DMS153 treated with DMSO at 0.1 percent for 48 hours (cell line): ENCODE measurements around the gene ELAVL1.

Source experiments
- DNase-seq: peaks from one replicate; lab custom pipeline; 2025; ENCODE audit not compliant: unreplicated experiment; lab: John Stamatoyannopoulos, UW

ELAVL1 gene

DNA sequence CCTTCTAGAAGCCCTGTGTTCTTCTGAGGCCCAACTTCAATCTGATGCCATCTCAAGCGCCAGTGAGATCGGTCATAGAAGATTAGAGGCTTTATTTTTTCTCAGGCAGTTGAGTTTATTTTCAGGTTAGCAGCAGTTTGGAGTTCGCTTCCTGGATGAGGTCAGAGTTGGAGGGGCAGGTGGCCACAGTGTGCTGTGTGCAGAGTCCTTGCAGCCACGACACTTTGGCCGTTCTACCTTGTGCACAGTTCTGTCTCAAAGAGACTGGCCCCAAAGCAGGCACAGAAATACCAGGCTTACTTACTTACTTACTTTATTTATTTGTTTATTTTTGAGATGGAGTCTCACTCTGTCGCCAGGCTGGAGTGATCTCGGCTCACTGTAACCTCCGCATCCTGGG, 15.9 kb upstream of the ELAVL1 start:
- no peak for DNase-seq

- DNase-seq: no peak
These were observed 15.2 kb upstream of the ELAVL1 start for GRCh38 chr19:8020681-8021080.

DNA sequence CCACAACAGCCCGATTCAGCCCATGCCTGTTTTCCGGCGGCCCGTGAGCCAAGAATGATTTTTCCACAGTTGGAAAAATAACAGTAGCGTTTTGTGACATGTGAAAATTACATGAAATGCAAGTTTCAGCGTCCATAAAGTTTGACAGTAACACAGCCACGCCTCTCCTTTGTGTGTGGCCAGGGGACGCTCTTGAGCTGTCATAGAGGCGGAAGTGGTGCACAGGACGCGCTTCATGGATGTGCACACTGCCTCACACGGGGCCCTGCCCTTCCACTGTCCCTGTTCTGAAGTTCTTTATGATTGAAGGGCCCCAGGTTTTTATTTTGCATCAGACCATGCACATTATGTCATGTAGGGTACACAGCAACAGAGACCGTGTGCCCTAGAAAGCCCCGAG, 12.4 kb upstream of the ELAVL1 start:
- no peak for DNase-seq

- no peak for DNase-seq
These were observed 523 bp downstream of the ELAVL1 start for GRCh38 chr19:8004723-8005513.

DNA sequence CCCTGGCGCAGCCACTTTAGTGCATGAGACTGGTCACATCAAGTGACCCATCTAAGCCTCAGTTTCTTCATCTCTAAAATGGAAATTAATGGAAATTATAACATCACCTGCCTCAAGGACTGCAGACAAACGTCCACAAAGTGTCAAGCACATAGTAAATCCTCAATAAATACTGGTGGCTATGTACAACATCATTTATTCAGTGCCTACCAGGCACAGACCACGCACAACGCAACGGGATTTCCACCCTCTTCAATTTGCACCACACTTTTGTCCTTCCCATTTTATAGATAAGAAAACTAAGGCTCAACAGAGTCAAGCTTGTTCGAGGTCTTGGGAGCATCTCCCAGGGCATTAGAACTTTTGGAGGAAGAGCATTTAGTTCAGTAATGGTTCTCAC, 1.4 kb downstream of the ELAVL1 start:
- DNase-seq: no peak

GRCh38 chr19:8001995-8002849, 3.2 kb downstream of the ELAVL1 start:
- peak; percentile 55 for DNase-seq

GRCh38 chr19:8001651-8001994, 3.8 kb downstream of the ELAVL1 start:
- no peak for DNase-seq

- DNase-seq: no peak
These were observed 5.0 kb downstream of the ELAVL1 start for GRCh38 chr19:8000298-8001038.

DNA sequence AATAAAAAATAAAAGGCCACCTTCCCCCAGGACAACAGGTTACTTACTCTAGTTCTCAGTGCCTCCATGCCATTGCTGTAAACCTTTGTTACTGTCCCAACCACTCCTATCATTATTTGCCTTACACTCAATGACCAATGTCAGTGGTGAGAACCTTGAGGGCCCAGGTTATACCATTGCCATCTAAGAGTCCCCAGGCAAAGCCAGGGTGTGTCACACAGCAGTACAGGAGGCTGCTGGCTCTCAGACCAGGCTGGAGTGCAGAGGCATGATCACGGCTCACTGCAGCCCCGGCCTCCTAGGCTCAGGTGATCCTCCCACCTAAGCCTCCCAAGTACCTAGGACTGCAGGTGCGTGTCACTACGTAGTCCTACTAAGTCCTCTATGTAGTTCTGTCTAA, 6.1 kb downstream of the ELAVL1 start:
- no peak for DNase-seq

DNA sequence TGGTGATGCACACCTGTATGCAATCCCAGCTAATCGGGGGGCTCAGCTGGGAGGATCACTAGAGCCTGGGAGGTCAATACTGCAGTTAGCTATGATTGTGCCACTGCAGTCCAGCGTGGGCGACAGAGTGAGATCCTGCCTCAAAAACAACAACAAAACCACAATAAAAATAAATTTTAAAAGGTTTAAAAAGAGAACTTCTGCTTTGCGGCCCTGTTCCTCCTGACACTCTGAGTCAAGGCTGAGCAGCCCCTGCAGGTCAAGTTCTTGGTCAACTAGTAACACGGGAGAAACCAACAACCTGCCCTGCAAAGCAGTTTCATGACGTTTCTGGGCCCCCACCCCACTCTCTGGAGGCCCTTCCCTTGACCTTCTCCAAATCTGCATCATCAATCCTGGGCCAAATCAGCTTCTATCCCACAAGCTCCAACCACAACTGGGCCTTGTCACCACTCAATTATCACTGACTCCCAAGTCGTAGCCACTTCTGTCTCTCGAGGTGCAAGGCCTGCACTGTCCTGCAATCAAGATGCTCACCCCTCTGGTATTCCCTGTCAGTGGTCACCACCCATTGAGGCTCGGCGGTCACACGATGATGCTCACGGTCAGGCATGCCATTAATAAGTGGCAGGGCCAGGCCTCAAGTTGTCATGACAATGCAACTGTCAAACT, 7.5 kb downstream of the ELAVL1 start:
- DNase-seq: no peak

DNA sequence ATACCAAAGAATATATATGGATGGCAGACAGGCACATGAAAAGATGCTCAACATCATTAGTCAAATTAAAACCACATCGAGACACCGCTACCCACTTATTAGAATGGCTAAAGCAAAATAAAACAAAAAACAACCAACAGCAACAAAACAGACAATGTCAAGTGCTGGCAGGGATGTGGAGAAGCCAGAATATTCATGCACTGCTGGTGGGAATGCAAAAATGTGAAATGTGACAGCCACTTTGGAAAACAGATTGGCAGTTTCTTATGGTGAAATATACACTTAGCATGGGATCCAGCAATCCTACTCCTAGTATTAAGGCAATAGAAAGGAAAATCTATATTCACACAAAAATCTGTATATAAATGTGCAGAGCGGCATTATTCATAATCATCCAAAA, 8.6 kb downstream of the ELAVL1 start:
- DNase-seq: no peak

DNA sequence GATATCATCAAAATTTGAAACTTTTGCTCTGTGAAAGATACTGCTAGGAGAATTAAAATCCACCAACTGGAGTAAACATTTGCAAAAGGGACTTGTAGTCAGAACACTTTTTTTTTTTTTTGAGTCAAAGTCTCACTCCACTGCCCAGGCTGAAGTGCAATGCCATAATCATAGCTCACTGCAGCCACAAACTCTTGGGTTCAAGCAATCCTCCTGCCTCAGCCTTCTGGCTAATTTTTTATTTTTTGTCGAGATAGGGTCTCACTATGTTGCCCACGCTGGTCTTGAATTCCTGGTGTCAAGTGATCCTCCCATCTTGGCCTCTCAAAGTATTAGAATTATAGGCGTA, 9.7 kb downstream of the ELAVL1 start:
- no peak for DNase-seq

DNA sequence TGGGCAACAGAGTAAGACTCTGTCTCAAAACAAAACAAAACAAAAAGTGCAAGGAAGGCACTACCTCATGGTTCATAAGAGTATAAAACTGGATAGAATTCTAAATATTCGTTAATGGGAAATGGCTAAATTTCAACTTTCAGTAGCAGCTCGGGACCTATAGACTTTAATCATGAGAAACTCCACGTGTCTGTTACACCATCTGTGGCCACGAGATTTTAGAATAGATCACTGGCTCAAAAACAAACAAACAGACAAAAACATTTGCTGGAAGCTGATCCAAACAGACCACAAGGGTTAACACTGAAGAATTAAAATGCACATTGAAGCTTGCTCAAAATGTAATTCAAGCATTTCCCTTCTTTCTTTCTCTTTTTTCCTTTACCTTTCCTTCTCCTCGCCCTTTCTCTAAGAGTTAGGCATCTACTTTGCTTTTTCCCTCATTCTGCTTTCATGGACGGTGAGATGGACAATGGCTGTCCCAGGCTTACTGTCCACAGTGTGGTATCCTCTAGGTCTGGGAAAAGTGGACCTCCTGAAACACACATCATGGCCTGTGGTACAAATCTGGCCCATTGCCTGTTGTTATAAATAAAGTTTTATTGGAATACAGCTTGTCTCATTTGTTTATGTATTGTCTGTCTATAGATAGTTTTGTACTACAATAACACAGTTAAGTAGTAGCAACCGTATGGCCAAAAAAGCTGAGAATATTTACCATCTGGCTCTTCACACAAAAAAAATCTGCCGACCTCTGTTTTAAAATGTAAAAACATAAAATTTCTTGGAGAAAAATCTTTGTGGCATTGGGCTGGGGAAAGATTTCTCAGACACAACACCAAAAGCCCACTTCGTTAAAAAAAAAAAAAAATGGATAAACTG, 10.3 kb downstream of the ELAVL1 start:
- DNase-seq: no peak

- no peak for DNase-seq
These were observed 11.3 kb downstream of the ELAVL1 start for GRCh38 chr19:7994114-7994513.

DNA sequence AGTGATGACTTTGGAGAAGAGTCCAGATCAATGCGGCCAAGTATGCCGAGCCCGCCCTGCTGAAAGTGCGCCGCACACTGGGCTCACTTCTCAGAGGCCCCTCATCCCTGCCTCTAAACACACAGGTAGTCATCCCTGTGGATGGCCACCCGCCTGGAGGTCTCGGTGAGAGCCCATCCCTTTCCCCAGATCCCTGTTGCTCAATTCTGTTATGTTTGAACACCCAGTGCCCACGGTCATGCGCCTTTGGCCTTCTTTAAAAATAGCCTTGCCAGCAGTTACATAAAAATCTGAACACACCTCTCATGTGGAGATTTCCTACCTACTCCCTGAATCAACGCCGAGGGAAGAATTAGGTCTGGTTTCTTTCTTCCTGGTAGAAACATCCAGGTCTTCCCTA, 11.9 kb downstream of the ELAVL1 start:
- no peak for DNase-seq

DNA sequence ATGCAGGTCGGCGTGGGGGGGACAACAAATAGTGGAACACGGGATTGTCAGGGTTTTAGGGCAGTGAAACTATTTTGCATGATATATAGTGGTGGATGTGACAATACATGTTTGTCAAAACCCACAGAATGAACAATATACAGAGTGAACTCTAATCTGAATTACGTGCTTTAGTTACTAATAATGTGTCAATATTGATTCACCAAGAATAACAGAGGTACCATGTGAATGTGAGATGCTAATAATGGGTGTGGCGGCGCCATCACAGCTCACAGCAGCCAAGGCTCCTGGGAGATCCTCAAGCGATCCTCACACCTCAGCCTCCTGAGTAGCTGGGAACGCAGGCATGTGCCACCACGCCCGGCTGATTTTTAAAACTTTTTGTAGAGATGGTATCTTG, 12.9 kb downstream of the ELAVL1 start:
- DNase-seq: no peak

- no peak for DNase-seq
These were observed 16.3 kb downstream of the ELAVL1 start for GRCh38 chr19:7989071-7989575.

DNA sequence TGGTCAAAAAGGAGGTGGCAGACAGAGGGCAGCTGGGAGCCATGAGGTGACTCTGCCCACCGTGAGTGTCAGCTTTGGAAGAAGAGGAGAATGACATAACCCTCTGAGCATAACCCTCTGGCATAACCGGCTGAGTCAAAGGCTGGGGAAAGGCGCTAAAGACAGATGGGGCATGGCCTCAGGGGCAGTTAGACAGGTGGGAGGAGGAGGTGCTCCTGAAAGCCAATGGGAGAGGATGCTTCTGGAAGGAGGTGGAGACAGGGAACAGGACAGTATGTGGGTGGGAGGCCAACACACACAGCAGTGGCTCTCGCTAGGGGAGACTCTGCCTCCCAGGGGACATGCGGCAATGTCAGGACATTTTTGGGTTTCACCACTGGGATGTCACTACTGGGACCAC, 17.1 kb downstream of the ELAVL1 start:
- no peak for DNase-seq

- no peak for DNase-seq
These were observed 18.2 kb downstream of the ELAVL1 start for GRCh38 chr19:7987114-7987768.
